ENCODE results near the gene EFHC2. TPM values are rescaled to one million over a fixed set of nuclear protein-coding genes. Genes with fewer than 3 reads are reported as not detected.
A peak's percentile ranks its signal among the peaks of the same experiment; 100 is the strongest.

EFHC2 gene
- polyA plus RNA-seq, 1 donor (not counting 4 experiments of a cell fraction or from before 2014, with no cell fraction given), result 0.98 TPM

GRCh38 chrX:44227991-44228390, 115.5 kb downstream of the EFHC2 start:
- Histone ChIP-seq H2AFZ (ENCODE audit: control insufficient read depth, low read length) (no peak overlapping the region), H3K4me3 (ENCODE audit: control insufficient read depth in 2 of 3, extremely low read depth in 1 of 3, insufficient read depth in 2 of 3, low read depth in 1 of 3, low read length in 3 of 3) (no peak overlapping the region), H3K27me3 (ENCODE audit: control insufficient read depth, extremely low read depth, insufficient read depth, low read length) (no peaks in the 10 kb centered on the region), H3K36me3 (ENCODE audit: control insufficient read depth in 2 of 2, extremely low read depth in 1 of 2, insufficient read depth in 2 of 2, low read length in 2 of 2) (no peaks in the 10 kb centered on the region), H3K4me2 (ENCODE audit: control insufficient read depth, extremely low read depth, insufficient read depth, low read depth, low read length) (no peak overlapping the region), H3K9me1 (ENCODE audit: control insufficient read depth, extremely low read depth, insufficient read depth, low read length) (no peaks in the 10 kb centered on the region), H3K9ac (ENCODE audit: control insufficient read depth, extremely low read depth, insufficient read depth, low read length) (no peak overlapping the region), H3K4me1 (ENCODE audit: control insufficient read depth, extremely low read depth, insufficient read depth, low read length) (peaks cover 1% of the 10 kb centered on the region), H4K20me1 (ENCODE audit: control insufficient read depth, extremely low read depth, insufficient read depth, low read length) (no peaks in the 10 kb centered on the region), H3K9me3 (ENCODE audit: control insufficient read depth, low read depth, low read length) (no peaks in the 10 kb centered on the region), H3K27ac (ENCODE audit: control insufficient read depth, insufficient read depth, low read length) (no peak overlapping the region), H3K79me2 (ENCODE audit: control insufficient read depth, insufficient read depth, low read length) (no peaks in the 10 kb centered on the region)
- no peak for FAIRE-seq
- DNase-seq (ENCODE audit: low read depth, low spot score), result no peak
- TF ChIP-seq EZH2 (IDR thresholded peaks at IDR 0.05; ENCODE audit: low read length) (no peak), CTCF (optimal IDR thresholded peaks at IDR 0.05 in 1 of 3, IDR thresholded peaks at IDR 0.05 in 1 of 3, conservative IDR thresholded peaks at IDR 0.05 in 1 of 3; ENCODE audit: extremely low read depth in 1 of 3, insufficient read depth in 2 of 3, low read length in 3 of 3) (no peak)
- dilution Hi-C loops (cut with MboI; ENCODE audit: extremely low pct_ligation_motif_present, low sequenced_read_pairs), result no loop called here

- H2AFZ ChIP-seq (ENCODE audit: control insufficient read depth, low read length), result no peak overlapping the region
- H3K9ac ChIP-seq (ENCODE audit: control insufficient read depth, extremely low read depth, insufficient read depth, low read length), result no peak overlapping the region
- H4K20me1 ChIP-seq (ENCODE audit: control insufficient read depth, extremely low read depth, insufficient read depth, low read length), result no peaks in the 10 kb centered on the region
- H3K9me3 ChIP-seq (ENCODE audit: control insufficient read depth, low read depth, low read length), result no peaks in the 10 kb centered on the region
- H3K4me1 ChIP-seq (ENCODE audit: control insufficient read depth, extremely low read depth, insufficient read depth, low read length), result peaks cover 3% of the 10 kb centered on the region
- dilution Hi-C loops (cut with MboI; ENCODE audit: extremely low pct_ligation_motif_present, low sequenced_read_pairs), result no loop called here
- peak; percentile 9 for FAIRE-seq
- no peak for DNase-seq (ENCODE audit: low read depth, low spot score)
- H3K79me2 ChIP-seq (ENCODE audit: control insufficient read depth, insufficient read depth, low read length), result no peaks in the 10 kb centered on the region
- TF ChIP-seq CTCF (optimal IDR thresholded peaks at IDR 0.05 in 1 of 3, IDR thresholded peaks at IDR 0.05 in 1 of 3, conservative IDR thresholded peaks at IDR 0.05 in 1 of 3; ENCODE audit: extremely low read depth in 1 of 3, insufficient read depth in 2 of 3, low read length in 3 of 3) (no peak), EZH2 (IDR thresholded peaks at IDR 0.05; ENCODE audit: low read length) (no peak)
- H3K9me1 ChIP-seq (ENCODE audit: control insufficient read depth, extremely low read depth, insufficient read depth, low read length), result no peaks in the 10 kb centered on the region
- H3K4me2 ChIP-seq (ENCODE audit: control insufficient read depth, extremely low read depth, insufficient read depth, low read depth, low read length), result no peak overlapping the region
- H3K36me3 ChIP-seq (ENCODE audit: control insufficient read depth in 2 of 2, extremely low read depth in 1 of 2, insufficient read depth in 2 of 2, low read length in 2 of 2), result no peaks in the 10 kb centered on the region
- H3K27ac ChIP-seq (ENCODE audit: control insufficient read depth, insufficient read depth, low read length), result no peak overlapping the region
- H3K27me3 ChIP-seq (ENCODE audit: control insufficient read depth, extremely low read depth, insufficient read depth, low read length), result no peaks in the 10 kb centered on the region
- H3K4me3 ChIP-seq (ENCODE audit: control insufficient read depth in 2 of 3, extremely low read depth in 1 of 3, insufficient read depth in 2 of 3, low read depth in 1 of 3, low read length in 3 of 3), result no peak overlapping the region
Observed at GRCh38 chrX:44225667-44226066, 117.8 kb downstream of the EFHC2 start.
